K562 (cell line): Measurements from ENCODE around the gene YPEL1. TPM values are rescaled to one million over a fixed set of nuclear protein-coding genes. Genes with fewer than 3 reads are reported as not detected.
A peak's percentile ranks its signal among the peaks of the same experiment; 100 is the strongest.

ENCODE experiments used
- BRCA1 ChIP-seq, 2 experiments: fragments of 450-650 bp in 1 of 2; sonication (generic) in 1 of 2; formaldehyde crosslinking in 1 of 2; IDR thresholded peaks; 2 replicates each; pipeline versions ENCODE4 v1.5.0 to v1.6.1; 2017 to 2020; ENCODE audit warnings: mild to moderate bottlenecking in 1 of 2, missing genetic modification reagents in 1 of 2
- CHCHD3 ChIP-seq: fragments of 250-450 bp; sonication (Bioruptor Pico); IDR thresholded peaks from 2 replicates; pipeline ENCODE4 v2.1.2; 2022; ENCODE audit warnings: mild to moderate bottlenecking
- E2F3 ChIP-seq: fragments of 250-450 bp; sonication (Bioruptor Pico); IDR thresholded peaks from 2 replicates; pipeline ENCODE4 v1.4.0; 2020; ENCODE audit warnings: mild to moderate bottlenecking
- FOXA3 ChIP-seq, 2 experiments: fragments of 450-650 bp in 1 of 2; sonication (generic) in 1 of 2; formaldehyde crosslinking; IDR thresholded peaks in 1 of 2; conservative IDR thresholded peaks in 1 of 2; 2 replicates each; pipeline versions ENCODE4 v1.4.0 to v1.8.0; 2020 to 2022; ENCODE audit warnings: mild to moderate bottlenecking in 2 of 2, missing genetic modification reagents in 1 of 2
- HDAC1 ChIP-seq, 2 experiments: fragments of 450-650 bp; IDR thresholded peaks; 2 replicates each; pipeline ENCODE4 v1.6.1; 2016 to 2017; ENCODE audit warnings: inconsistent platforms in 1 of 2, mild to moderate bottlenecking in 1 of 2, moderate library complexity in 1 of 2
- HNRNPL ChIP-seq: fragments of 200-400 bp; formaldehyde crosslinking; IDR thresholded peaks from 2 replicates; pipeline ENCODE4 v1.6.1; 2017; ENCODE audit warnings: low read depth, mild to moderate bottlenecking, low read length
- ILK ChIP-seq: fragments of 450-650 bp; IDR thresholded peaks from 2 replicates; pipeline ENCODE4 v1.6.1; 2016; ENCODE audit warnings: missing genetic modification characterization, low read depth, mild to moderate bottlenecking, missing compliant biosample characterization, moderate library complexity, borderline replicate concordance
- KLF1 ChIP-seq: fragments of 450-650 bp; IDR thresholded peaks from 2 replicates; pipeline ENCODE4 v1.6.1; 2016; ENCODE audit warnings: missing genetic modification characterization, missing compliant biosample characterization
- POLR3A ChIP-seq: IDR thresholded peaks from 2 replicates; pipeline ENCODE4 v1.6.1; 2011; ENCODE audit warnings: borderline replicate concordance, mild to moderate bottlenecking, moderate library complexity; ENCODE audit not compliant: insufficient read length, insufficient read depth; ENCODE audit errors: extremely low read depth
- PRPF4 ChIP-seq: fragments of 200-400 bp; formaldehyde crosslinking; IDR thresholded peaks from one replicate; pipeline ENCODE4 v1.6.1; 2017; ENCODE audit warnings: low read length, low read depth, mild to moderate bottlenecking; ENCODE audit not compliant: insufficient read depth, poor library complexity, severe bottlenecking
- RFX5 ChIP-seq: IDR thresholded peaks from 2 replicates; pipeline ENCODE4 v1.6.1; 2011; ENCODE audit warnings: low read depth, mild to moderate bottlenecking, improper control_type of control experiment, low read length
- SNIP1 ChIP-seq: fragments of 450-650 bp; IDR thresholded peaks from 2 replicates; pipeline ENCODE4 v1.7.1; 2017; ENCODE audit warnings: low read depth, mild to moderate bottlenecking
- TEAD2 ChIP-seq: fragments of 450-650 bp; IDR thresholded peaks from 2 replicates; pipeline ENCODE4 v1.6.1; 2016; ENCODE audit warnings: missing genetic modification characterization, control low read depth, missing compliant biosample characterization
- ZFX ChIP-seq: sonication (generic); formaldehyde crosslinking; IDR thresholded peaks from 2 replicates; pipeline ENCODE4 v1.8.0; 2022; ENCODE audit warnings: mild to moderate bottlenecking, missing genetic modification reagents, moderate library complexity
- ZNF184 ChIP-seq: sonication (generic); formaldehyde crosslinking; IDR thresholded peaks from 2 replicates; pipeline ENCODE4 v1.5.0; 2020; ENCODE audit warnings: missing genetic modification reagents
- ZNF212 ChIP-seq: fragments of 450-650 bp; formaldehyde crosslinking; IDR thresholded peaks from 2 replicates; pipeline ENCODE4 v1.4.0; 2020; ENCODE audit warnings: mild to moderate bottlenecking
- polyA plus RNA-seq, 8 experiments: library from polyadenylated mRNA; depleted of rRNA in 4 of 8; stranded (reverse) in 5 of 8; unstranded in 3 of 8; fragments of >200 nt; fragmentation: Nextera tagmentation in 2 of 8; fragmentation: Illumina TruSeq in 1 of 8; extraction: Ambion mirVana in 2 of 8; extraction: Trizol in 1 of 8; gene quantifications; 2 replicates each; pipeline versions ENCODE4 v1.2.1 to v1.2.3, GENCODE V29; 2011 to 2014; ENCODE audit warnings: inconsistent platforms in 1 of 8, missing spikeins in 1 of 8
- total RNA-seq, 7 experiments: library from RNA; depleted of rRNA in 6 of 7; stranded (reverse); fragments of >200 nt in 6 of 7; fragmentation: Illumina TruSeq in 2 of 7; extraction: Trizol in 2 of 7; gene quantifications; 2 replicates each; pipeline versions ENCODE4 v1.2.1 to v1.2.3, GENCODE V29; 2011 to 2021; ENCODE audit warnings: low replicate concordance in 1 of 7
- TF ChIP-seq, protein P1 (sequence below): fragments of 200-800 bp; sonication (Bioruptor generic); IDR thresholded peaks from 2 replicates; pipeline ENCODE4 v1.6.1; 2017; ENCODE audit warnings: missing genetic modification characterization, missing compliant biosample characterization
- TF ChIP-seq, protein P2 (sequence below): sonication (generic); formaldehyde crosslinking; IDR thresholded peaks from 2 replicates; pipeline ENCODE4 v1.4.0; 2020; ENCODE audit warnings: mild to moderate bottlenecking, missing genetic modification reagents
- TF ChIP-seq, protein P3 (sequence below): fragments of 250-450 bp; sonication (Bioruptor Pico); IDR thresholded peaks from 2 replicates; pipeline ENCODE4 v1.6.1; 2021; ENCODE audit warnings: mild to moderate bottlenecking
- TF ChIP-seq, protein P4 (sequence below): IDR thresholded peaks from 2 replicates; pipeline ENCODE4 v1.6.1; 2014; ENCODE audit warnings: antibody characterized with exemption
- TF ChIP-seq, protein P5 (sequence below): fragments of 250-450 bp; sonication (Bioruptor Pico); IDR thresholded peaks from 2 replicates; pipeline ENCODE4 v1.8.0; 2022; ENCODE audit warnings: inconsistent platforms, mild to moderate bottlenecking, moderate library complexity, borderline replicate concordance

YPEL1 gene
- total and polyA plus RNA-seq, 9 of the 15 experiments (the other 6 are each of a cell fraction or from before 2014, with no cell fraction given) = 0.07 to 2.2 (median 0.46) TPM

DNA sequence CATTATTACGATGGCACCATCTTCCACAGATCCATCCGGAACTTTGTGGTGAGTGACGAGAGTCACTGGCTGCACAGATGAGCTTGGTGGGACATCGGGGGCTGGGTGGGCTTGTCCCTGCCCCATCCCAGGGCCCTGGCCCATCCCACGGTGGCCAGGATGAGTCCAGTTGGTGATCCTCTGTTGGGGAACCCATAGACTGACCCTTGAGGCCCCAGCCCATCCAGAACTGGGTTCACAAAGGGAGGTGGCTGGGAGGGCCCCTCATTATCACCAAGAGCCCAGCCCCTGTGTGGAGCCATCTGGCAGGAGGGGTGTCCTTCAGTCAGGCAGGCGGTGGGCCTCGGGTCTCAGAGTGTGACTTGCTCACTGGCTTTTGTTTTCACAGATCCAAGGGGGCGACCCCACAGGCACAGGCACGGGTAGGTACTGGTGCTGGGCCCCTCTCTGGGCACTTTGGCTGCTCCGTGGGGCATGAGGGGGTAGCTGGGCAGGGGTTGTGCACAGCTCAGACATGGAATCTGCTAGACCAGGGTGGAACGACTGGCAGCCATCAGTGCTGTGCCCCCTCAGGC lies 47.8 kb downstream of the YPEL1 start (continued):
- TF ChIP-seq TEAD2 = no peak
- 0 out of 4 replicates have a peak, but pooled peaks of 1 of the 2 experiments have one; percentile 15 for TF ChIP-seq FOXA3 (CRISPR knock-in tag; conservative IDR thresholded peaks at IDR 0.05 in 1 of 2, IDR thresholded peaks at IDR 0.05 in 1 of 2)
- TF ChIP-seq BRCA1 (IDR thresholded peaks at IDR 0.05) = no peak
- 0 out of 2 replicates have a peak, but pooled peaks have one; percentile 36 for TF ChIP-seq BRCA1 (CRISPR knock-in tag; IDR thresholded peaks at IDR 0.05)
- TF ChIP-seq E2F3 = peak; percentile 51; the same call in 1 of the 2 replicates
- no peak for TF ChIP-seq RFX5
- peak; percentile 23; the same call in 1 of the 2 replicates for TF ChIP-seq ZNF184 (CRISPR knock-in tag)
- no peak for TF ChIP-seq KLF1
- TF ChIP-seq, protein P1, sequence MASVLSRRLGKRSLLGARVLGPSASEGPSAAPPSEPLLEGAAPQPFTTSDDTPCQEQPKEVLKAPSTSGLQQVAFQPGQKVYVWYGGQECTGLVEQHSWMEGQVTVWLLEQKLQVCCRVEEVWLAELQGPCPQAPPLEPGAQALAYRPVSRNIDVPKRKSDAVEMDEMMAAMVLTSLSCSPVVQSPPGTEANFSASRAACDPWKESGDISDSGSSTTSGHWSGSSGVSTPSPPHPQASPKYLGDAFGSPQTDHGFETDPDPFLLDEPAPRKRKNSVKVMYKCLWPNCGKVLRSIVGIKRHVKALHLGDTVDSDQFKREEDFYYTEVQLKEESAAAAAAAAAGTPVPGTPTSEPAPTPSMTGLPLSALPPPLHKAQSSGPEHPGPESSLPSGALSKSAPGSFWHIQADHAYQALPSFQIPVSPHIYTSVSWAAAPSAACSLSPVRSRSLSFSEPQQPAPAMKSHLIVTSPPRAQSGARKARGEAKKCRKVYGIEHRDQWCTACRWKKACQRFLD (CRISPR knock-in tag) = no peak
- TF ChIP-seq HDAC1 (IDR thresholded peaks at IDR 0.05) = no peak
- no peak for TF ChIP-seq HNRNPL
- no peak for TF ChIP-seq SNIP1
- TF ChIP-seq PRPF4 = no peak
- TF ChIP-seq, protein P2, sequence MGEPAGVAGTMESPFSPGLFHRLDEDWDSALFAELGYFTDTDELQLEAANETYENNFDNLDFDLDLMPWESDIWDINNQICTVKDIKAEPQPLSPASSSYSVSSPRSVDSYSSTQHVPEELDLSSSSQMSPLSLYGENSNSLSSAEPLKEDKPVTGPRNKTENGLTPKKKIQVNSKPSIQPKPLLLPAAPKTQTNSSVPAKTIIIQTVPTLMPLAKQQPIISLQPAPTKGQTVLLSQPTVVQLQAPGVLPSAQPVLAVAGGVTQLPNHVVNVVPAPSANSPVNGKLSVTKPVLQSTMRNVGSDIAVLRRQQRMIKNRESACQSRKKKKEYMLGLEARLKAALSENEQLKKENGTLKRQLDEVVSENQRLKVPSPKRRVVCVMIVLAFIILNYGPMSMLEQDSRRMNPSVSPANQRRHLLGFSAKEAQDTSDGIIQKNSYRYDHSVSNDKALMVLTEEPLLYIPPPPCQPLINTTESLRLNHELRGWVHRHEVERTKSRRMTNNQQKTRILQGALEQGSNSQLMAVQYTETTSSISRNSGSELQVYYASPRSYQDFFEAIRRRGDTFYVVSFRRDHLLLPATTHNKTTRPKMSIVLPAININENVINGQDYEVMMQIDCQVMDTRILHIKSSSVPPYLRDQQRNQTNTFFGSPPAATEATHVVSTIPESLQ (CRISPR knock-in tag) = no peak
- peak; percentile 76; the same call in 1 of the 2 replicates for TF ChIP-seq CHCHD3
- TF ChIP-seq ZFX = 0 out of 2 replicates have a peak, but pooled peaks have one; percentile 38
- no peak for TF ChIP-seq ILK
- 0 out of 2 replicates have a peak, but pooled peaks have one; percentile 36 for TF ChIP-seq ZNF212
- TF ChIP-seq, protein P3, sequence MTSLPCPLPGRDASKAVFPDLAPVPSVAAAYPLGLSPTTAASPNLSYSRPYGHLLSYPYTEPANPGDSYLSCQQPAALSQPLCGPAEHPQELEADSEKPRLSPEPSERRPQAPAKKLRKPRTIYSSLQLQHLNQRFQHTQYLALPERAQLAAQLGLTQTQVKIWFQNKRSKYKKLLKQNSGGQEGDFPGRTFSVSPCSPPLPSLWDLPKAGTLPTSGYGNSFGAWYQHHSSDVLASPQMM (CRISPR knock-in tag) = peak; percentile 54; the same call in 1 of the 2 replicates
- TF ChIP-seq, protein P4, sequence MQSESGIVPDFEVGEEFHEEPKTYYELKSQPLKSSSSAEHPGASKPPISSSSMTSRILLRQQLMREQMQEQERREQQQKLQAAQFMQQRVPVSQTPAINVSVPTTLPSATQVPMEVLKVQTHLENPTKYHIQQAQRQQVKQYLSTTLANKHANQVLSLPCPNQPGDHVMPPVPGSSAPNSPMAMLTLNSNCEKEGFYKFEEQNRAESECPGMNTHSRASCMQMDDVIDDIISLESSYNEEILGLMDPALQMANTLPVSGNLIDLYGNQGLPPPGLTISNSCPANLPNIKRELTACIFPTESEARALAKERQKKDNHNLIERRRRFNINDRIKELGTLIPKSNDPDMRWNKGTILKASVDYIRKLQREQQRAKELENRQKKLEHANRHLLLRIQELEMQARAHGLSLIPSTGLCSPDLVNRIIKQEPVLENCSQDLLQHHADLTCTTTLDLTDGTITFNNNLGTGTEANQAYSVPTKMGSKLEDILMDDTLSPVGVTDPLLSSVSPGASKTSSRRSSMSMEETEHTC = no peak
- no peak for TF ChIP-seq POLR3A
- TF ChIP-seq, protein P5, sequence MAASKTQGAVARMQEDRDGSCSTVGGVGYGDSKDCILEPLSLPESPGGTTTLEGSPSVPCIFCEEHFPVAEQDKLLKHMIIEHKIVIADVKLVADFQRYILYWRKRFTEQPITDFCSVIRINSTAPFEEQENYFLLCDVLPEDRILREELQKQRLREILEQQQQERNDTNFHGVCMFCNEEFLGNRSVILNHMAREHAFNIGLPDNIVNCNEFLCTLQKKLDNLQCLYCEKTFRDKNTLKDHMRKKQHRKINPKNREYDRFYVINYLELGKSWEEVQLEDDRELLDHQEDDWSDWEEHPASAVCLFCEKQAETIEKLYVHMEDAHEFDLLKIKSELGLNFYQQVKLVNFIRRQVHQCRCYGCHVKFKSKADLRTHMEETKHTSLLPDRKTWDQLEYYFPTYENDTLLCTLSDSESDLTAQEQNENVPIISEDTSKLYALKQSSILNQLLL (CRISPR knock-in tag) = 0 out of 2 replicates have a peak, but pooled peaks have one; percentile 43
